Measurements from ENCODE around the gene XAGE5.
"Not testable (repeated sequence)": the region's sequence is repeated elsewhere in the genome, so short reads cannot be mapped to it uniquely, and the experiment has no call there.

XAGE5 gene, protein sequence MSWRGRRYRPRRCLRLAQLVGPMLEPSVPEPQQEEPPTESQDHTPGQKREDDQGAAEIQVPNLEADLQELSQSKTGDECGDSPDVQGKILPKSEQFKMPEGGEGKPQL

DNA sequence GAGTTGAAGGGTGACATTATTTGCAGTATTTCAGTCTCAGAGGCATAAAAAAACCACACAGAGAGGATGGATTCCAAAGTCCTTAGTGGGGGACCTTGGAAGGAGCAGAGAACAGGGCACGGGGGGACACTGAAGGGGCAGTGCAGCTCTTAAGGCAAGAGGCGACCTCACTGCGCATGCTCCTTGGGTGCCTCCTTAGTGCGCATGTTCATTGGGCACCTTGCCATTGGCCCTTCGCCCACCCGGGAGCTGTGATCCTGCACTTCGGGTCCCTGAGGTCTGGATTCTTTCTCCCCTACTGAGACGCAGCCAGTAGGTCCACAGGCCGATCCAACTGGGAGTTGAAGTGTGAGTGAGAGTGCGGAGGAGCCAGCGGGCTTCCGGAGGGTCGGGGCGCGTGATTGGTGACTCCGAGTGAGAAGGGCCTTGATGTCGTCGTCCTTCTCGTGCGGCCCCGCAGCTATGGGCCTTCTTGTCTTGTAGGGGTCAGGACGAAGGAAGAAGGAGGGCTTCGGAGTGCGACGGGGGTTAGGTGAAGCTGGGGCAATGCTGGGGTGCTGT, at the start of gene XAGE5:
Gene XAGE5, plus strand, starts transcription at position 223 of the 561 bp plus-strand sequence. CDS start 1,280 bp downstream, outside the sequence.
- no peak for DNase-seq

DNA sequence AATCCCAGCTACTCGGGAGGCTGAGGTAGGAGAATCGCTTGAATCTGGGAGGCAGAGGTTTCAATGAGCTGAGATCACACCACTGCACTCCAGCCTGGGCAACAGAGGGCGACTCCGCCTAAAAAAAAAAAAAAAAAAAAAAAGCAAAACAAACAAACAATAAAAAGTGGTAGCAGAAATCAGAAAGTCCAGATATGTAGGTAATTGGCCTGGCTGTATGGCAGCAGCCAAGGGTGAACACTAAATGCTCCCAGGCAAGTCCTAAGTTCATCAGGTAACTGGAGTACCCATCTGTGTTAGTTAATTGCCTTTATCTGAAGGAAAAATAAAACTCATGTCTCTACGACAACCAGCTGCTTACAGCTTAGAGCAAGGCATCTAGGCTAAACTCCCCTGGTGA, 45.1 kb upstream of the XAGE5 start:
- DNase-seq: not testable (repeated sequence)

DNA sequence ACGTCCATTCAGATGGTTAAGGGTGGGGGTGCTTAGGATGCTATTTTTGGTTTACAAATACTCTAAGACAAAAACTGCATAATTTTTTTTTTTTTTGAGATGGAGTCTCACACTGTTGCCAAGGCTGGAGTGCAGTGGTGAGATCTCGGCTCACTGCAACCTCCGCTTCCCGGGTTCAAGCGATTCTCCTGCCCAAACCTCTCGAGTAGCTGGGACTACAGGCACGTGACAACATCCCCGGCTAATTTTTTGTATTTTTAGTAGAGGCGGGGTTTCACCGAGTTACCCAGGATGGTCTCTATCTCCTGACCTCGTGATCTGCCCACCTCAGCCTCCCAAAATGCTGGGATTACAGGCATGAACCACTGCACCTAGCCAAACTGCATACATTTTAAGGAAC, 37.6 kb upstream of the XAGE5 start:
- not testable (repeated sequence) for DNase-seq

DNA sequence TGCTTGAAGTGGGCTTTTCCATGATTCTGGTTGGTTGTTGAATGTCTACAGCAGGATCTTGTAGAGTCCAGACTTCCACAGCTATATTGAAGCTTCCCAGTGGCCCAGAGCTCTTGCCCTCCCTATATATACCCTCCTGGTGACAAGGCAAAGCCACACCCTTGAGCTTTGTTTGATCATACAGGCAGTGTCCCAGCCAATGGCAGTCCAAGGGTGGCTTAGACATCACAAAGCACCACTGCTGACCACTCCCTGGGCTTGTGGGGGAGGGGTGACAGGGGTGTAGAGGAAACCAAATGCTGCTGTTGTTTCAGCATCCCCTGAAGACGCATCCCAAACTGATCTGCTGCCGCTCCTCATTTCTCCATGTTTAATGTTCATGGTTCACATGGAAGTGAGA, 13.8 kb upstream of the XAGE5 start, which contains the start of gene SPANXN5:
Gene SPANXN5, minus strand, starts transcription at position 101 of the 400 bp plus-strand sequence. Its CDS starts 79 bp downstream, at position 22.
- not testable (repeated sequence) for DNase-seq

DNA sequence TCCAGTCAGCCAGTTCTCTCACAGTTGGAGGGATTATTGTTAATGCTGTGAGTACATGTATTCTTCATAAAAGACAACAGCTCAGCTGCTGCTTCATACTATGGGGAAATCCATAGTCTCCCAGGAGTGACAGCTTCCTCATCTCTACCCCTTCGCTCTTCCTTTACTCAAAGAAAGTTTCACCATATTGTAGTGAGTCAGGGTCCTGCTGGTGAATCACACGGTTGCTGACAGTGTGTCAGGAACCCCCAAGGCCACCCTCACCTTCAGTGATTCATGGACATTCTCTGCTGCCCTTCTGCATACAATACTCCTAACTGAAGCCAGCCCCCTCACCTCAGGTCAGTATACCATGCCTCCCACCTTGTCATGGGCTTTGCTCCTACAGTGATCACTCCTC, 6.2 kb upstream of the XAGE5 start:
- not testable (repeated sequence) for DNase-seq

DNA sequence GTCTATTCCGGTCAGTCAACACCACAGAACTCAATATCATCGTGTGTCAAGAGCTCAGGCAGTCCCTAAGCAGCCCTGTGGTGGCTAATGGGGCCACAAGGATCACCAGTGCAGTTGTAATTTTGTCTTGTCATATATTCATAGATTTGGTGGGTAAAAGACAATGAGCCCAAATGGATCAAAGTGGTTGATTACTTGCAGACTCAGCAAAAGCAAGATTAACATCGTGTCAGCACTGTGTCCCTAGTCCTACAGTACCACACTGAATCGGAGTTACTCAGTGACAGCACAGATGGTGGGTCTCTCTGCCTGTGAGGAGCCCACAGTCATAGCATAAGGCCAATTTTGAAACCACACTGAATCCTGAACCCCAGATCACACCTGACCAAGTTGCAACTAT, 8.7 kb downstream of the XAGE5 start:
- no peak for DNase-seq

DNA sequence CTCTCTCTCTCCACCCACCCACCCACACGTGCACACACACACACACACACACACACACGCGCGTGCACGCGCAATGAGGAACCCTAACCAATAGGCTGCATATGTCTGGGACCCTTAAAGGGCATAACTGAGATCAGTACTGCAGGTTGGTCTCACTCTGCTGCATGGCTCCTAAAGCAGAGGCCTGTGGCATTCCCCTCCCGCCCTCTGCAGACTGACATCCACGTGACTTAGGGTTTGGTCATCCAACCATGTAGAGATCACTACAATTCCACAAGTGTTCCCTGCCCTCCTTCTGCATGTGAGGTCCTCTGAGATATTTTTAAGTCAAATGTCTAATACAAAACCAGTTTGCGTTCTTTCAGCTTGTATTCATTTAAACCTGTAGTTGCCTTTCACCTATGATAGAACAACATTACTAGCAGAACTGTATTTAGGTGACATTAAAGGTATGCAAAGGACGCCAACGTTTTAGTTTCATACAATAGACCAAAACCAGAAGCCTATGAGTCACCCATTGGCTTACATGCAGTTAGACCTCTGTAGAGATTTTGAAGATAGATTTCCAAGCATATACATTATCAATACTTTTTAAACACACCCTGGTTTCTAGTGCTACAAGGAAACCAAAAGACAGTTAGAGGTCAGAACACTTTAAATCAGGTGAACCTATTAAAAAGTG, 10.1 kb downstream of the XAGE5 start:
- DNase-seq: no peak

DNA sequence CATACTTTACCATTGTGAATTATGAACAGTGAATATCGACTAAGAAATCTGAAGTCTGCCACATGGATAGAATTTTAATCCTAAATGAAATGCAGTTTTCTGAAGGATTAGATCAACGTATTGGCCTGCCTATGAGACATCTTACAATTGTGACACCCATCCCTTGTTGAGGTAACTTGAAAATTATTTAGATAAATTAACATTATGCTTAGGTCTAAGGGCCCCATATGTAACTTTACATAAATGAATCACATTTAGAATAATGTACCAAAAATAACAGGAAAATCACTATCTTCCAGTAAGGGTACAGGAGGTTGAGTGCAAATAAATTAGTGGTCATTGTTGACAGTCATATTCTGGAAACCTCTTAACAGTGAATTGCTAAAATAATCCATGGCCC, 13.5 kb downstream of the XAGE5 start:
- no peak for DNase-seq

DNA sequence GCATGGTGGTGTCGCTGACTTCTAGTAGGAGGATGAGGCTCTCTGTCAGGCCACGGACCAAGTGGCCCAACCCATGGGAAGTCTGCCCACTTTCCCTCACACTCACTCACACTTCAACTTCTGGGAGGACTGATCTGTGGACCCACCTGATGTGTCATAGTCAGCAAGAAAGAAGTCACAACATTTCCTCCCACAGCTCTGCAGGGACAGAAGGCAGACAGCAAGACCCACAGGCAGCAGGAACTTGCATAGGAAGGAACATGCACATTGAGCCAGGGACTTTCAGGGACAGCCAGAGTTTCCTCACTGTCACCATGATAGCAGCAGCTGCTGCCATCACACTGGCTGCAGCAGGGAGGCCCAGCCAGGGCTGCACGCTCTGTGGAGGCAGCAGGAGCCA, 19.5 kb downstream of the XAGE5 start:
- DNase-seq: no peak

DNA sequence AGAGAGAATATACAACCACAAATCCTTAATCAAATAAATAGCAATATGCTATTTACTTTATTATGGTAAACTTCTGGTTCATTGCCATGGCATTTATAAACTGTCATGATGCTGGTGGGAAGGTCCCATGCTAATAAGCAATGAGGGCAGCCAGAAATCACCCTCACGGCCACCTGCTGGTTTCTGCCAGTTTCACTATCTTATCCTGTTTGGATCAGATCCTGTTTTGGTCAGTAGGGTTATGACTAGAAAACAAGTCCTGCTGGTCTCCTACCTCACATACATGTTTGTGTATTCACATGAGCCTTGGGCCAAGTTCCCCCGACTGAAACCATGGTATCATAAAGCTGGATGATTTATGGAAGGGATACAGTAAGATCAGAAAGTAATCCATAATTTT, 28.1 kb downstream of the XAGE5 start:
- DNase-seq: no peak

DNA sequence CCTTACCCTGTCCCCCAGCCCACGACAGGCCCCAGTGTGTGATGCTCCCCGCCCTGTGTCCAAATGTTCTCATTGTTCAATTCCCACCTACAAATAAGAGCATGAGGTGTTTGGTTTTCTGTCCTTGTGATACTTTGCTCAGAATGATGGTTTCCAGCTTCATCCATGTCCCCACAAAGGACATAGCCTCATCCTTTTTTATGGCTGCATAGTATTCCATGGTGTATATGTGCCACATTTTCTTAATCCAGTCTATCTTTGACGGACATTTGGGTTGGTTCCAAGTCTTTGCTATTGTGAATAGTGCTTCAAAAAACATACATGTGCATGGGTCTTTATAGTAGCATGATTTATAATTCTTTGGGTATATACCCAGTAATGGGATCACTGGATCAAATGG, 32.5 kb downstream of the XAGE5 start:
- not testable (repeated sequence) for DNase-seq

DNA sequence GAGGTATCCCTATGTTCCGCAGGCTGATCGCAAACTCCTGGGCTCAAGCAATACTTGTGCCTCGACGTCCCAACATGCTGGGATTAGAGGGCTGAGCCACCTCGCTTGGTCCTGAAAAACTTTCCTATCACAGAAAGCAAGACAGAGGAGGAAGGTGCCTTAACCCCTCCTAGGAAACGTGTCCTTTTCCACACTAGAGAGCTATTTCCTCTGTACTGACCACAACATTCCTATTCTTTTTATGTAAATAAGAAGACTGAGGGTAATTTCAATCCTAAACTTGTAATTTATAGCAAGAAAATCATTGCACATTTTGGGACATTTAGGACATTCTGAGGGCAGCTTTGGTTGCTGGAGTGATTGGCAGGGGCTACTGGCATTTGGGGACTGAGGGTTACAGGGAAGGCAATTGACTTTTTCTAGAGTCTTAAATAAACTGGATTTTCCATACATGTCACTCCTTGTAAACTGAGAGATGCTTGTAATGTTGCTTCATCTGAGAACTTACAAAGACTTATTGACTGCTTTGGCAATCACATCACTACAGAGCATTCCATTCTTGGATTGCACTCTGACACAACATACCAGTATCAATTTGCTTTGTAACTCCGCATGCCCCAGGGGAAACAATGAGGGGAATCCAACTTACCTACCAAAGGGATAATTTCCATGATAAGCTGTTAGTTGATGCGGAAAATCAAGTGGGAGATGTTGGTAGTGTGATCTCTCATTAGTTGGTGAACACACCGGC, 41.2 kb downstream of the XAGE5 start:
- DNase-seq: no peak

DNA sequence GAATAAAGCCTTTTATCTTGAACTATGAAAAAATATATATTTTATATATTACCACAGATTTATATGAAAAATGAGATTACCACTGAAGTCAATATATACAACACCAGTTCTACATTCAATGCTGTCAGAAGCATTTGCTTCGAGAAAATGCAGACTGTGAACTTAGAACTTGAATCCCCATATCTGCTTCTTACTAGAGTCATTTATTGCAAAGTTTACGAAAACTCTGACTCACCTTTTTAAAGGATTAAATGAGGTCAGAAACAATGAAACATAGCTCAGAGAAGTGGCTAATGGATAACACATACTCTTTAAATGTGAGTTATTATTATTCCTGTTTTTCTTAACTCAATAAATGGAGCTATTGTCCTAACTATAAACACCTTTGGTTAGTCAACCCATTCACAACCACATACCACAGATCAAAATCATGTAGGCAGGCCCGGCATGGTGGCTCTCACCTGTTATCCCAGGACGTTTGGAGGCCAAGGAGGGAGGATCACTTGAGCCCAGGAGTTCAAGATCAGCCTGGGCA, 46.0 kb downstream of the XAGE5 start:
- not testable (repeated sequence) for DNase-seq

DNA sequence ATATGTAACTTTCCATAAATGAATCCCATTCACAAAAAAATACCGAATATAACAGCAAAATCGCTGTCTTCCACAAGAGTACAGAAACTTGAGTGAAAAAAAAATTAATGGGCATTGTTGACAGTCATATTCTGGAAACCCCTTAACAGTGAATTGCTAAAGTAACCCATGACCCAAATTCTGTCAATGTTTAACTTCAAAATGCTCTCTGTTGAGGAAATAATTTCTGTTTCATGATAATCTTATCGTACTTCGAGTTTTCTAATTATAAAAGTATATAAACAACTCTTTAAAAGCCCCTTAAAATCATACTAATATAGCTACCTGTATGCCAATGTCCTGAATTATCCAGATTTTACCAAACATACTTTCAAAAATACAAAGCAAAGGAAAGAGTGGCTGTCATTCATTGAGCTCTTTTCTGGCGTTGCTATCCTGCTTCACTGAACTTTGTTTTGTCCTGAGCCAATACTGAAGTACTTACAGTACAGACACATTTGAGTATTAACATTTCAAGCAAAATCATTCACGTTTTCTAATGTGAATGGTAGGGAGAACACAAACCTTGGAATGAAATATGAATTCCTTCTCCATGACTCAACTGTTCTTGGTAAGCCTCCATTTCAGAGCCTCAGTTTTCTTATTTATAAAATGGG, 54.4 kb downstream of the XAGE5 start:
- no peak for DNase-seq

All from activated T-cell treated with anti-CD3 and anti-CD28 coated beads for 4 hours (primary cell).